ENCODE data around the gene DAB2.

The DAB2 gene

DNA sequence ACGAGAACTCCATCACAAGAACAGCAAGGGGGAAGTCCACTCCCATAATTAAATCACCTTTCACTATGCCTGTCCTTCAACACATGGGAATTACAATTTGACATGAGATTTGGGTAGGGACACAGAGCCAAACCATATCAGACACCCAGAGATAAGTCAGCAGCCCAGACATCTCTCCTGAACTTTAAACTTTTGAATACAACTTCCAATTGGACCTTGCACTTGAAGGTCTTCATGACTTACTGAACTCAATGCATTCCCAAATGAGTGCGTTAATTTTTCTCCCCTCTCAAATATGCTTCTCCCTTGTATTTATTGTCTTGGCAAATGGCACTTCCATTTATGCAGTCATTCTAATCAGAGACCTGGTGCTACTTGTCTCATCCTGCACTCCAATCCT is 72.6 kb downstream of the DAB2 start:
- no peak overlapping the region for H3K4me3 ChIP-seq (ENCODE audit: insufficient read depth, low read length, poor library complexity, severe bottlenecking)
- H3K79me2 ChIP-seq (ENCODE audit: insufficient read depth, low read length), result no peaks in the 10 kb centered on the region
- no peak overlapping the region for H3K27ac ChIP-seq (ENCODE audit: low read depth, low read length)
- no peak overlapping the region for H2AFZ ChIP-seq (ENCODE audit: low read depth, low read length, severe bottlenecking)
- no peaks in the 10 kb centered on the region; the same call in 1 of the 2 replicates for H3K9me3 ChIP-seq (ENCODE audit: insufficient read depth, low read length)
- no peak overlapping the region for H3K4me2 ChIP-seq (ENCODE audit: low read depth, low read length, poor library complexity, severe bottlenecking)
- H3K9me2 ChIP-seq (replicated peaks; ENCODE audit: insufficient read depth, low read length), result no peaks in the 10 kb centered on the region
- H3K36me3 ChIP-seq (ENCODE audit: low read length), result no peaks in the 10 kb centered on the region
- no peak overlapping the region for H3K9ac ChIP-seq (ENCODE audit: low read length)
- TF ChIP-seq EZH2phosphoT487 (conservative IDR thresholded peaks at IDR 0.05; ENCODE audit: low read length), result no peak
- TF ChIP-seq, protein P1, sequence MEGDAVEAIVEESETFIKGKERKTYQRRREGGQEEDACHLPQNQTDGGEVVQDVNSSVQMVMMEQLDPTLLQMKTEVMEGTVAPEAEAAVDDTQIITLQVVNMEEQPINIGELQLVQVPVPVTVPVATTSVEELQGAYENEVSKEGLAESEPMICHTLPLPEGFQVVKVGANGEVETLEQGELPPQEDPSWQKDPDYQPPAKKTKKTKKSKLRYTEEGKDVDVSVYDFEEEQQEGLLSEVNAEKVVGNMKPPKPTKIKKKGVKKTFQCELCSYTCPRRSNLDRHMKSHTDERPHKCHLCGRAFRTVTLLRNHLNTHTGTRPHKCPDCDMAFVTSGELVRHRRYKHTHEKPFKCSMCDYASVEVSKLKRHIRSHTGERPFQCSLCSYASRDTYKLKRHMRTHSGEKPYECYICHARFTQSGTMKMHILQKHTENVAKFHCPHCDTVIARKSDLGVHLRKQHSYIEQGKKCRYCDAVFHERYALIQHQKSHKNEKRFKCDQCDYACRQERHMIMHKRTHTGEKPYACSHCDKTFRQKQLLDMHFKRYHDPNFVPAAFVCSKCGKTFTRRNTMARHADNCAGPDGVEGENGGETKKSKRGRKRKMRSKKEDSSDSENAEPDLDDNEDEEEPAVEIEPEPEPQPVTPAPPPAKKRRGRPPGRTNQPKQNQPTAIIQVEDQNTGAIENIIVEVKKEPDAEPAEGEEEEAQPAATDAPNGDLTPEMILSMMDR (IDR thresholded peaks at IDR 0.05; ENCODE audit: insufficient read depth, low read length, poor library complexity, severe bottlenecking), result no peak
- no peaks in the 10 kb centered on the region for H3F3A ChIP-seq (ENCODE audit: insufficient read depth)
- H3K27me3 ChIP-seq (ENCODE audit: low read length), result no peaks in the 10 kb centered on the region
- H4K20me1 ChIP-seq (ENCODE audit: low read depth, low read length), result no peaks in the 10 kb centered on the region

DNA sequence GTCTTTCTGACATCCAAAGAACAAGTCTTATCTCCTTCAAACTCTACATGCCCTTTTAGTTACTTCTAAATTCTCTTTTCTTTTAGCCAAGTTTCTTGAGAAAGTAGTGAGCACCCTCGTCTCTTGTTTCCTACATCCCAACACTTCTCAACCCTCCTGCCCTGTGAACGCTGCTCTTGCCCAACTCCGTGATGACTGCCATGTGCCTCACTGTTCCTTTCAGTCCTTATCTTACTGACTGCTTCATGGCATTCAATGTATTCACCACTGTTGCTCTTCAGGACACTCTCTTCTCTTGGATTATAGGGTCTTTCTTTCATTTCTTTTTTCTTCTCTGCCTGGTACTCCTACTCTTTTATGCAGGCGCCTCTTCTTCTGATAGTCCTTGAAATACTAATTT is 75.3 kb downstream of the DAB2 start:
- no peaks in the 10 kb centered on the region for H3K27me3 ChIP-seq (ENCODE audit: low read length)
- H3K36me3 ChIP-seq (ENCODE audit: low read length), result no peaks in the 10 kb centered on the region
- no peaks in the 10 kb centered on the region for H3K79me2 ChIP-seq (ENCODE audit: insufficient read depth, low read length)
- H3K9me2 ChIP-seq (replicated peaks; ENCODE audit: insufficient read depth, low read length), result no peaks in the 10 kb centered on the region
- no peaks in the 10 kb centered on the region for H4K20me1 ChIP-seq (ENCODE audit: low read depth, low read length)
- no peak overlapping the region for H3K9ac ChIP-seq (ENCODE audit: low read length)
- H3K27ac ChIP-seq (ENCODE audit: low read depth, low read length), result no peak overlapping the region
- H2AFZ ChIP-seq (ENCODE audit: low read depth, low read length, severe bottlenecking), result no peak overlapping the region
- H3K4me2 ChIP-seq (ENCODE audit: low read depth, low read length, poor library complexity, severe bottlenecking), result no peak overlapping the region
- no peaks in the 10 kb centered on the region for H3F3A ChIP-seq (ENCODE audit: insufficient read depth)
- H3K9me3 ChIP-seq (ENCODE audit: insufficient read depth, low read length), result no peaks in the 10 kb centered on the region; the same call in 1 of the 2 replicates
- H3K4me3 ChIP-seq (ENCODE audit: insufficient read depth, low read length, poor library complexity, severe bottlenecking), result no peak overlapping the region
- no peak for TF ChIP-seq EZH2phosphoT487 (conservative IDR thresholded peaks at IDR 0.05; ENCODE audit: low read length)
- TF ChIP-seq, protein P1 (IDR thresholded peaks at IDR 0.05; ENCODE audit: insufficient read depth, low read length, poor library complexity, severe bottlenecking), result no peak

DNA sequence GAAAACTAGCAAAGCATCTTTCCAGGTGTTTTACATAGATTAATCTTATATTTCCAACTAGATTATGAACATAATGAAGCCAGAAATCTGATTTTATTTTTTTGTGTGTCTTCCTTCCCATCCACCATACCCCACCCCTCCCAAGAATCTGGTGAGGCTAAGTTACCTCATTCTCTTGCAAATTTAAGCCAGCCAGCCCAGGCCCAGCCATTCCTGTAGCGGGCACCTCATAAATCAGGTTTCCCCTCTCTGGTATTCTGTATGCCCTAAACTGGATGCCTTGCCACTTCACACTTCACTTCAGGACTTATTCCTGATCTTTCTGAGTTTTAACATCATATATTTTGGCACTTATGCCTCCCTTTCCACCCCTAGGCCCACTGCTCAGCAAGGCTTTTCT is 82.3 kb downstream of the DAB2 start:
- no peak for TF ChIP-seq EZH2phosphoT487 (conservative IDR thresholded peaks at IDR 0.05; ENCODE audit: low read length)
- TF ChIP-seq, protein P1 (IDR thresholded peaks at IDR 0.05; ENCODE audit: insufficient read depth, low read length, poor library complexity, severe bottlenecking), result no peak
- Histone ChIP-seq H3K9me2 (replicated peaks; ENCODE audit: insufficient read depth, low read length) (no peaks in the 10 kb centered on the region), H3K27ac (ENCODE audit: low read depth, low read length) (no peak overlapping the region), H3K4me2 (ENCODE audit: low read depth, low read length, poor library complexity, severe bottlenecking) (no peak overlapping the region), H4K20me1 (ENCODE audit: low read depth, low read length) (no peaks in the 10 kb centered on the region), H3K27me3 (ENCODE audit: low read length) (no peaks in the 10 kb centered on the region), H3K9me3 (ENCODE audit: insufficient read depth, low read length) (no peaks in the 10 kb centered on the region), H3K36me3 (ENCODE audit: low read length) (no peaks in the 10 kb centered on the region), H3K79me2 (ENCODE audit: insufficient read depth, low read length) (no peaks in the 10 kb centered on the region), H3K9ac (ENCODE audit: low read length) (no peak overlapping the region), H3F3A (ENCODE audit: insufficient read depth) (no peaks in the 10 kb centered on the region), H2AFZ (ENCODE audit: low read depth, low read length, severe bottlenecking) (no peak overlapping the region), H3K4me3 (ENCODE audit: insufficient read depth, low read length, poor library complexity, severe bottlenecking) (no peak overlapping the region)

All from SU-DHL-6 (cell line).